GM12878 (cell line): Measurements from ENCODE around the gene PRAMEF33. TPM values are rescaled to one million over a fixed set of nuclear protein-coding genes. Genes with fewer than 3 reads are reported as not detected.
"Not testable (repeated sequence)": the region's sequence is repeated elsewhere in the genome, so short reads cannot be mapped to it uniquely, and the experiment has no call there.

Experiments used
- ATAC-seq: fragments of 200-7000 bp; cut with Tn5 transposase; 3 replicates; pipeline ENCODE4 v1.9.1; 2020; ENCODE audit warnings: mild to moderate bottlenecking, moderate library complexity
- BruUV-seq: library from RNA; stranded (reverse); fragments of 400-500 nt; replicated peaks from 2 replicates; lab custom pipeline; 2021; lab: Mats Ljungman, UMichigan
- CTCF ChIA-PET: fragments of 300-600 bp; sonication (Branson Sonifier 250); formaldehyde crosslinking; extraction: SDS; loops from one replicate; lab custom pipeline; 2021; ENCODE audit warnings: inconsistent platforms; lab: Yijun Ruan, JAX
- POLR2A ChIA-PET: fragments of 350-600 bp; formaldehyde crosslinking; extraction: SDS; loops from one replicate; lab custom pipeline; 2021; ENCODE audit warnings: inconsistent platforms; lab: Charles Lee
- RAD21 ChIA-PET: fragments of 300-600 bp; sonication (Branson Sonifier 250); formaldehyde crosslinking; loops from one replicate; lab custom pipeline; 2023; ENCODE audit warnings: antibody characterized with exemption; ENCODE audit not compliant: unreplicated experiment; lab: Charles Lee
- SMC1A ChIA-PET: fragments of 300-600 bp; sonication (Branson Sonifier 250); formaldehyde crosslinking; loops from one replicate; lab custom pipeline; 2023; ENCODE audit not compliant: unreplicated experiment, uncharacterized antibody; lab: Charles Lee
- DNase-seq: peaks from one replicate; pipeline ENCODE4 v3.0.0-alpha.2; 2011; ENCODE audit warnings: low read depth, low spot score
- FAIRE-seq: peaks from 3 replicates; lab custom pipeline; 2011; peaks lifted over from hg19 to GRCh38; lab: Jason Lieb, UNC
- H2AFZ ChIP-seq: 2 replicates; pipeline ENCODE4 v1.6.0; 2011; ENCODE audit warnings: low read depth, low read length, control low read depth; ENCODE audit not compliant: control insufficient read depth
- H3K27ac ChIP-seq: 2 replicates; pipeline ENCODE4 v1.5.1; 2011; ENCODE audit warnings: control low read depth; ENCODE audit not compliant: control insufficient read depth, insufficient read depth
- H3K27me3 ChIP-seq, 2 experiments: replicated peaks in 1 of 2; 2 replicates each; pipeline versions ENCODE4 v1.6.0 to v1.6.1; 2011; ENCODE audit warnings: low read length in 1 of 2; ENCODE audit not compliant: control insufficient read depth in 2 of 2, insufficient read depth in 2 of 2
- H3K36me3 ChIP-seq, 2 experiments: 2 replicates each; pipeline ENCODE4 v1.5.1; 2011; ENCODE audit warnings: low read length in 1 of 2; ENCODE audit not compliant: control insufficient read depth in 2 of 2, insufficient read depth in 2 of 2
- H3K4me1 ChIP-seq: 2 replicates; pipeline ENCODE4 v1.6.1; 2011; ENCODE audit warnings: mild to moderate bottlenecking, low read length, moderate library complexity, mixed read lengths; ENCODE audit not compliant: control insufficient read depth, insufficient read depth
- H3K4me2 ChIP-seq: 2 replicates; pipeline ENCODE4 v1.6.0; 2011; ENCODE audit warnings: control low read depth; ENCODE audit not compliant: control insufficient read depth, insufficient read depth
- H3K4me3 ChIP-seq: fragments of 200-600 bp; sonication (generic); 2 replicates; pipeline ENCODE4 v1.5.1; 2016
- H3K79me2 ChIP-seq: 2 replicates; pipeline ENCODE4 v1.6.0; 2011; ENCODE audit warnings: low read length; ENCODE audit not compliant: control insufficient read depth, insufficient read depth
- H3K9ac ChIP-seq: 2 replicates; pipeline ENCODE4 v1.8.0; 2011; ENCODE audit warnings: low read length, control low read depth, mixed read lengths; ENCODE audit not compliant: control insufficient read depth, insufficient read depth
- H3K9me3 ChIP-seq: replicated peaks from 3 replicates; pipeline ENCODE4 v1.5.1; 2011; ENCODE audit warnings: mild to moderate bottlenecking, low read length; ENCODE audit not compliant: control insufficient read depth, insufficient read depth
- H4K20me1 ChIP-seq: 2 replicates; pipeline ENCODE4 v1.6.0; 2011; ENCODE audit not compliant: control insufficient read depth, insufficient read depth
- WGBS: methylation state at CpG from one replicate; pipeline ENCODE4 v1.1.6; 2016; ENCODE audit warnings: low lambda C conversion rate; ENCODE audit not compliant: insufficient replicate concordance, insufficient coverage; ENCODE audit errors: missing lambda C conversion rate; 5-methylcytosine and 5-hydroxymethylcytosine counted together
- in situ Hi-C: fragments of 300-500 bp; cut with MboI; formaldehyde crosslinking; loops from 9 replicates; pipeline ENCODE4 v1.14.3; 2018; ENCODE audit warnings: mixed read lengths
- intact Hi-C: fragments of 100-400 bp; cut with micrococcal nuclease; formaldehyde crosslinking; loops from one replicate; pipeline ENCODE4 v1.14.2; 2022; ENCODE audit not compliant: unreplicated experiment
- polyA plus RNA-seq, 11 experiments: library from polyadenylated mRNA; depleted of rRNA in 4 of 11; unstranded in 6 of 11; stranded (reverse) in 5 of 11; fragments of >200 nt; fragmentation: Nextera tagmentation in 4 of 11; fragmentation: Illumina TruSeq in 1 of 11; extraction: Ambion mirVana in 4 of 11; extraction: Trizol in 1 of 11; gene quantifications; 1 replicate in 1 of 11; 2 replicates in 10 of 11; pipeline versions ENCODE4 v1.2.1 to v1.2.3, GENCODE V29; 2011 to 2016; ENCODE audit warnings: inconsistent platforms in 2 of 11, missing spikeins in 2 of 11, low read depth in 1 of 11
- total RNA-seq, 4 experiments: library from RNA; depleted of rRNA in 3 of 4; stranded (reverse); fragments of >200 nt in 3 of 4; fragmentation: Illumina TruSeq in 1 of 4; extraction: Trizol in 1 of 4; gene quantifications; 2 replicates each; pipeline versions ENCODE4 v1.2.1 to v1.2.3, GENCODE V29; 2013 to 2021

PRAMEF33 gene
- total and polyA plus RNA-seq, 10 of the 15 experiments (the other 5 are each of a cell fraction or from before 2014, with no cell fraction given): not detected

GRCh38 chr1:13289030-13289429 is 14.3 kb upstream of the PRAMEF33 start:
- POLR2A ChIA-PET, intact Hi-C loops, H4K20me1 ChIP-seq, H3K4me1 ChIP-seq, H3K79me2 ChIP-seq, H3K36me3 ChIP-seq, FAIRE-seq, ATAC-seq, H3K4me2 ChIP-seq, BruUV-seq, H2AFZ ChIP-seq, DNase-seq, H3K9ac ChIP-seq, H3K9me3 ChIP-seq, H3K27ac ChIP-seq, in situ Hi-C loops, CTCF ChIA-PET, RAD21 ChIA-PET, H3K27me3 ChIP-seq, H3K4me3 ChIP-seq, SMC1A ChIA-PET: not testable (repeated sequence)
- WGBS: 8% methylated on average over 1 of the region's 3 CpGs

- BruUV-seq, DNase-seq, H3K27ac ChIP-seq, SMC1A ChIA-PET, intact Hi-C loops, H2AFZ ChIP-seq, H3K27me3 ChIP-seq, H3K4me2 ChIP-seq, H4K20me1 ChIP-seq, H3K9me3 ChIP-seq, RAD21 ChIA-PET, H3K4me3 ChIP-seq, ATAC-seq, CTCF ChIA-PET, H3K4me1 ChIP-seq, H3K36me3 ChIP-seq, H3K79me2 ChIP-seq, POLR2A ChIA-PET, in situ Hi-C loops, FAIRE-seq, H3K9ac ChIP-seq: not testable (repeated sequence)
- 7% methylated on average over 1 of the region's 5 CpGs for WGBS
Measured at GRCh38 chr1:13297216-13297931, 6.0 kb upstream of the PRAMEF33 start.

- H3K9me3 ChIP-seq, FAIRE-seq, H3K27me3 ChIP-seq, H4K20me1 ChIP-seq, POLR2A ChIA-PET, ATAC-seq, intact Hi-C loops, H3K36me3 ChIP-seq, RAD21 ChIA-PET, H3K4me2 ChIP-seq, CTCF ChIA-PET, H3K4me1 ChIP-seq, BruUV-seq, H2AFZ ChIP-seq, in situ Hi-C loops, DNase-seq, H3K27ac ChIP-seq, H3K79me2 ChIP-seq, H3K4me3 ChIP-seq, SMC1A ChIA-PET, H3K9ac ChIP-seq: not testable (repeated sequence)
- 83% methylated on average over 5 of the region's 27 CpGs for WGBS
Measured at GRCh38 chr1:13298699-13299098, 4.6 kb upstream of the PRAMEF33 start.

- H3K79me2 ChIP-seq, H3K27ac ChIP-seq, H3K36me3 ChIP-seq, H3K4me3 ChIP-seq, SMC1A ChIA-PET, DNase-seq, FAIRE-seq, H3K9me3 ChIP-seq, RAD21 ChIA-PET, H2AFZ ChIP-seq, in situ Hi-C loops, POLR2A ChIA-PET, H3K4me1 ChIP-seq, BruUV-seq, CTCF ChIA-PET, H3K27me3 ChIP-seq, H3K4me2 ChIP-seq, H4K20me1 ChIP-seq, intact Hi-C loops, ATAC-seq, H3K9ac ChIP-seq: not testable (repeated sequence)
Measured at GRCh38 chr1:13302197-13302596, 1.1 kb upstream of the PRAMEF33 start.
